Measurements from ENCODE around the gene MAD1L1. TPM values are rescaled to one million over a fixed set of nuclear protein-coding genes. Genes with fewer than 3 reads are reported as not detected.

The MAD1L1 gene
- total and polyA plus RNA-seq, 4 donors: 43.0 to 54.9 (median 49.9) TPM

DNA sequence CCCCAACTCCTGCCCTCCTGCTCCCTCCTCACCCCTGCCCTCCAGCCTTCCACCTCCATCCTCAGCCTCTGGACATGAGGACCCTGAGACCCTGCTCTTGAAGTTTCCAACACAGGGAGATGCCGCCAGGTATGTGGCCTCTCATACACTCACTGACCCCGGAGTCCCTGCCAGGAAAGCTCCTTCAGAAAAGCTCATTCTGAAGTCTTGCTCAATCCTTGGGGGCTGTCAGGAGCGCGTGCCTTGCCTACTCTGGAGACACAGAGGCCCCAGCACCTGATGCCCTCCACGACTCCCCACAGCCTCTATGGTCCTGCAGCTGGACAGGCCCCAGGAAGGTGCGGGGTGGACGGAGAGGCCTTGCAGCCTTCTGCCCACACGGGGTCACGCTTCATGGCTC, 20.3 kb upstream of the MAD1L1 start:
- WGBS, 2 donors: 69 to 70% methylated on average over 9 of the region's 9 CpGs
- peaks cover 0 to 7% (median 0%) of the 10 kb centered on the region in 5 donors for H3K4me1 ChIP-seq (ENCODE audit: control insufficient read depth in 5 of 5, insufficient read depth in 5 of 5, low read length in 5 of 5)
- DNase-seq (no peak), ATAC-seq (ENCODE audit: insufficient read depth, low FRiP score) (no peak)
- no peaks in the 10 kb centered on the region for H3K27me3 ChIP-seq (ENCODE audit: control insufficient read depth in 3 of 3, insufficient read depth in 3 of 3, low read length in 2 of 3)
- H3K9ac ChIP-seq (ENCODE audit: insufficient read depth in 1 of 2, low read length in 2 of 2): no peak overlapping the region
- H3K36me3 ChIP-seq (ENCODE audit: control insufficient read depth in 4 of 4, insufficient read depth in 4 of 4, low read length in 4 of 4): peaks cover 0 to 39% (median 2%) of the 10 kb centered on the region in 4 donors
- TF ChIP-seq CTCF (IDR thresholded peaks at IDR 0.05; ENCODE audit: control extremely low read depth, extremely low read depth): no peak
- no peaks in the 10 kb centered on the region for H3K9me3 ChIP-seq (ENCODE audit: control insufficient read depth in 4 of 4, insufficient read depth in 3 of 4, low read length in 3 of 4)
- no peak overlapping the region for H3K4me3 ChIP-seq
- H3K27ac ChIP-seq (ENCODE audit: low read depth in 1 of 2, low read length in 1 of 2): no peak overlapping the region

GRCh38 chr7:2251841-2252771, 19.4 kb upstream of the MAD1L1 start:
- DNase-seq: no peak
- H3K4me3 ChIP-seq: no peak overlapping the region
- 76 to 87% methylated on average over 20 to 24 of the region's 24 CpGs for WGBS, 2 donors
- H3K36me3 ChIP-seq (ENCODE audit: control insufficient read depth in 4 of 4, insufficient read depth in 4 of 4, low read length in 4 of 4): peaks cover 0 to 36% (median 1%) of the 10 kb centered on the region in 4 donors
- H3K27me3 ChIP-seq (ENCODE audit: control insufficient read depth in 3 of 3, insufficient read depth in 3 of 3, low read length in 2 of 3): no peaks in the 10 kb centered on the region
- no peak overlapping the region for H3K27ac ChIP-seq (ENCODE audit: low read depth in 1 of 2, low read length in 1 of 2)
- H3K4me1 ChIP-seq (ENCODE audit: control insufficient read depth in 5 of 5, insufficient read depth in 5 of 5, low read length in 5 of 5): peaks cover 0 to 7% (median 0%) of the 10 kb centered on the region in 5 donors
- no peak for TF ChIP-seq CTCF (IDR thresholded peaks at IDR 0.05; ENCODE audit: control extremely low read depth, extremely low read depth)
- no peak for ATAC-seq (ENCODE audit: insufficient read depth, low FRiP score)
- H3K9me3 ChIP-seq (ENCODE audit: control insufficient read depth in 4 of 4, insufficient read depth in 3 of 4, low read length in 3 of 4): no peaks in the 10 kb centered on the region
- H3K9ac ChIP-seq (ENCODE audit: insufficient read depth in 1 of 2, low read length in 2 of 2): no peak overlapping the region

- no peak for TF ChIP-seq CTCF (IDR thresholded peaks at IDR 0.05; ENCODE audit: control extremely low read depth, extremely low read depth)
- H3K4me1 ChIP-seq (ENCODE audit: control insufficient read depth in 5 of 5, insufficient read depth in 5 of 5, low read length in 5 of 5): peaks cover 0 to 7% (median 0%) of the 10 kb centered on the region in 5 donors
- H3K9me3 ChIP-seq (ENCODE audit: control insufficient read depth in 4 of 4, insufficient read depth in 3 of 4, low read length in 3 of 4): no peaks in the 10 kb centered on the region
- H3K27me3 ChIP-seq (ENCODE audit: control insufficient read depth in 3 of 3, insufficient read depth in 3 of 3, low read length in 2 of 3): no peaks in the 10 kb centered on the region
- H3K9ac ChIP-seq (ENCODE audit: insufficient read depth in 1 of 2, low read length in 2 of 2): no peak overlapping the region
- DNase-seq (no peak), ATAC-seq (ENCODE audit: insufficient read depth, low FRiP score) (no peak)
- peaks cover 0 to 28% (median 1%) of the 10 kb centered on the region in 4 donors for H3K36me3 ChIP-seq (ENCODE audit: control insufficient read depth in 4 of 4, insufficient read depth in 4 of 4, low read length in 4 of 4)
- H3K27ac ChIP-seq (ENCODE audit: low read depth in 1 of 2, low read length in 1 of 2): no peak overlapping the region
- WGBS, 2 donors: 85 to 90% methylated on average over 10 of the region's 10 CpGs
- no peak overlapping the region for H3K4me3 ChIP-seq
Measured at GRCh38 chr7:2251381-2251780, 18.6 kb upstream of the MAD1L1 start.
